ENCODE data around the gene CADM1.

- TF ChIP-seq, protein P1, sequence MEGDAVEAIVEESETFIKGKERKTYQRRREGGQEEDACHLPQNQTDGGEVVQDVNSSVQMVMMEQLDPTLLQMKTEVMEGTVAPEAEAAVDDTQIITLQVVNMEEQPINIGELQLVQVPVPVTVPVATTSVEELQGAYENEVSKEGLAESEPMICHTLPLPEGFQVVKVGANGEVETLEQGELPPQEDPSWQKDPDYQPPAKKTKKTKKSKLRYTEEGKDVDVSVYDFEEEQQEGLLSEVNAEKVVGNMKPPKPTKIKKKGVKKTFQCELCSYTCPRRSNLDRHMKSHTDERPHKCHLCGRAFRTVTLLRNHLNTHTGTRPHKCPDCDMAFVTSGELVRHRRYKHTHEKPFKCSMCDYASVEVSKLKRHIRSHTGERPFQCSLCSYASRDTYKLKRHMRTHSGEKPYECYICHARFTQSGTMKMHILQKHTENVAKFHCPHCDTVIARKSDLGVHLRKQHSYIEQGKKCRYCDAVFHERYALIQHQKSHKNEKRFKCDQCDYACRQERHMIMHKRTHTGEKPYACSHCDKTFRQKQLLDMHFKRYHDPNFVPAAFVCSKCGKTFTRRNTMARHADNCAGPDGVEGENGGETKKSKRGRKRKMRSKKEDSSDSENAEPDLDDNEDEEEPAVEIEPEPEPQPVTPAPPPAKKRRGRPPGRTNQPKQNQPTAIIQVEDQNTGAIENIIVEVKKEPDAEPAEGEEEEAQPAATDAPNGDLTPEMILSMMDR (conservative IDR thresholded peaks at IDR 0.05; ENCODE audit: low read depth, low read length) = no peak
- no peak for TF ChIP-seq EZH2 (IDR thresholded peaks at IDR 0.05; ENCODE audit: borderline replicate concordance, low read depth, low read length, poor library complexity, severe bottlenecking)
Observed at GRCh38 chr11:115333949-115334348, 170.3 kb downstream of the CADM1 start.
